22Rv1 (cell line): ENCODE data around the gene VSTM4.

Source experiments
- ZFX ChIP-seq: fragments of 450-650 bp; IDR thresholded peaks from 2 replicates; pipeline ENCODE4 v1.6.1; 2017; ENCODE audit warnings: antibody characterized with exemption, borderline replicate concordance
- TF ChIP-seq, protein P1 (sequence below): fragments of 450-650 bp; IDR thresholded peaks from 2 replicates; pipeline ENCODE4 v1.5.1; 2017; ENCODE audit warnings: mild to moderate bottlenecking

DNA sequence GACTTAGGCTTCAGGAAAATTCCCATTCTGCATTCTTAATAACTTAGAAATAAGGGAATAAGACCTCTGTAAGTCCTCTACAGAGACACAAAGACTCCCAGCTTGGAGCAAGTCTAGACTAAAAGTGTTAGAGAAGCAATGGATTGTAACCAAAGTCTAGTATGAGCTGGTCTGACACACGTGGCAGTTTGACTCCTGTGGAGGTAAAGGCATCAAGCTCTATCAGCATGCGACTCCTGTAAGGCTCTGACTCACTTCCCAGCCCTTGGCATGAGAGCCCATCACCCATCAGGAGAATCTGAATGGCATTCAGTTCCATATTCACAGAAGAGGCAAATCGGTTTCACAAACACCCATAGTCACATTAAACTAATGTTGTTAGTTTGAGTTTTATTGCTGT, 4.4 kb upstream of the VSTM4 start:
- TF ChIP-seq, protein P1, sequence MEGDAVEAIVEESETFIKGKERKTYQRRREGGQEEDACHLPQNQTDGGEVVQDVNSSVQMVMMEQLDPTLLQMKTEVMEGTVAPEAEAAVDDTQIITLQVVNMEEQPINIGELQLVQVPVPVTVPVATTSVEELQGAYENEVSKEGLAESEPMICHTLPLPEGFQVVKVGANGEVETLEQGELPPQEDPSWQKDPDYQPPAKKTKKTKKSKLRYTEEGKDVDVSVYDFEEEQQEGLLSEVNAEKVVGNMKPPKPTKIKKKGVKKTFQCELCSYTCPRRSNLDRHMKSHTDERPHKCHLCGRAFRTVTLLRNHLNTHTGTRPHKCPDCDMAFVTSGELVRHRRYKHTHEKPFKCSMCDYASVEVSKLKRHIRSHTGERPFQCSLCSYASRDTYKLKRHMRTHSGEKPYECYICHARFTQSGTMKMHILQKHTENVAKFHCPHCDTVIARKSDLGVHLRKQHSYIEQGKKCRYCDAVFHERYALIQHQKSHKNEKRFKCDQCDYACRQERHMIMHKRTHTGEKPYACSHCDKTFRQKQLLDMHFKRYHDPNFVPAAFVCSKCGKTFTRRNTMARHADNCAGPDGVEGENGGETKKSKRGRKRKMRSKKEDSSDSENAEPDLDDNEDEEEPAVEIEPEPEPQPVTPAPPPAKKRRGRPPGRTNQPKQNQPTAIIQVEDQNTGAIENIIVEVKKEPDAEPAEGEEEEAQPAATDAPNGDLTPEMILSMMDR: no peak
- no peak for TF ChIP-seq ZFX
